ENCODE data around the gene CD34.

The CD34 gene

DNA sequence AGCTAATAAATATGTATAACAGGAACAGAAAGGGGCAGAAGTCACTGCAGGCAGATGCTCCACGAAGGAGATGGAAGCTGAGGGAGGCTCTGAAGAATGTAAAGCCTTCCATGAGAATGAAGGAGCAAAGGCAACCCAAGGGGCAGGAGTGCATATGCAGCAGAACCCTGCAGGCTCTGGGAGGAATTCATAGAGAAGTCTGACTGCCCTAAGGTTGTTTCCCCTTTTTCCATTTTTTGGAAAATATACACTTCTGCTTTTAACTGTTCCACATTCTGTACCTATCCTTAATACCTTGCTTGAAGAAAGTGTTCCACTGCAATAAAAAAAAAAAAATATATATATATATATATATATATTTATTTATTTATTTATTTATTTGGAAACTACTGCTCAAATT, 69.6 kb downstream of the CD34 start:
- no peak overlapping the region for H3K18ac ChIP-seq (ENCODE audit: low read length)
- no peak overlapping the region for H3K9ac ChIP-seq (ENCODE audit: low read length)
- no peak overlapping the region for H3K27ac ChIP-seq (ENCODE audit: low read depth, low read length)
- no peak overlapping the region for H3K4me3 ChIP-seq (ENCODE audit: low read depth, low read length)
- no peak overlapping the region for H3K23ac ChIP-seq (ENCODE audit: low read length)
- H2BK5ac ChIP-seq (ENCODE audit: low read depth, low read length, poor library complexity): no peak overlapping the region
- H3K36me3 ChIP-seq (ENCODE audit: control insufficient read depth in 1 of 2, insufficient read depth in 2 of 2, low read length in 2 of 2): no peaks in the 10 kb centered on the region
- no peak overlapping the region for H4K91ac ChIP-seq (ENCODE audit: low read depth, low read length)
- no peak for DNase-seq
- no peak overlapping the region for H2BK120ac ChIP-seq (ENCODE audit: insufficient read depth, low read length, poor library complexity)
- H3K9me3 ChIP-seq (ENCODE audit: insufficient read depth, low read depth, low read length): peaks cover 4% of the 10 kb centered on the region
- H2AK5ac ChIP-seq (ENCODE audit: low read length): no peak overlapping the region
- H2BK12ac ChIP-seq (ENCODE audit: low read length): no peak overlapping the region
- no peaks in the 10 kb centered on the region for H3K27me3 ChIP-seq (ENCODE audit: insufficient read depth, low read length)
- no peak overlapping the region for H3K4ac ChIP-seq (ENCODE audit: low read depth, low read length)
- H3K79me2 ChIP-seq (ENCODE audit: control insufficient read depth, insufficient read depth, low read length, poor library complexity): no peaks in the 10 kb centered on the region
- H4K12ac ChIP-seq (ENCODE audit: low read depth, low read length): no peak overlapping the region
- no peak overlapping the region for H3K14ac ChIP-seq (ENCODE audit: low read length)
- no peak overlapping the region for H4K8ac ChIP-seq (ENCODE audit: low read depth, low read length)
- no peak overlapping the region for H3K4me2 ChIP-seq (ENCODE audit: low read length)
- no peaks in the 10 kb centered on the region for H3K79me1 ChIP-seq (ENCODE audit: low read length)
- H2AFZ ChIP-seq (ENCODE audit: insufficient read depth, low read length, poor library complexity): no peak overlapping the region
- no peaks in the 10 kb centered on the region for H3K4me1 ChIP-seq (ENCODE audit: control insufficient read depth in 1 of 2, insufficient read depth in 2 of 2, low read length in 2 of 2)
- no CpG with 5 or more reads among the region's 1 CpG for WGBS (ENCODE audit: extremely low coverage, insufficient coverage, insufficient read length)

DNA sequence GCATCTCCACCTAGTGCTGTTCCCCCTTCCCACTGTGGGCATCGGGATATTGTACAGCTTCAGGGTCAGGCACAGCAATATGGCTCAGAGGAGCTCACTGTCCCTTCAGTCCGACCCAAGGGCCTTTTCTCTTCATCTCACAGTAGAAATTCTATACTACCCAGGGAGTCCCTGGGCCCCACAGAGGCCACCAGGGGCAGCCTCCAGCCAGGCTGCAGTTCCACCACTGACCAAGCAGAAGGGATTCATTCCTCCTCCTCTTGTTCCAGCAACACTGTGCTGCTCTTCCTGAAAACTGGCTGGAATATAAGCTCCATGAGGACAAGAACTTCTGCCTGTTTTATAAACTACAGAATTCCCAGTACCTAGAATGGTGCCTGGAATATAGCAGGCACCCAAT, 70.5 kb downstream of the CD34 start:
- H2AFZ ChIP-seq (ENCODE audit: insufficient read depth, low read length, poor library complexity): no peak overlapping the region
- H3K23ac ChIP-seq (ENCODE audit: low read length): peak overlapping the region; percentile 85
- H4K8ac ChIP-seq (ENCODE audit: low read depth, low read length): no peak overlapping the region
- H2BK120ac ChIP-seq (ENCODE audit: insufficient read depth, low read length, poor library complexity): no peak overlapping the region
- H3K4me2 ChIP-seq (ENCODE audit: low read length): no peak overlapping the region
- no peak overlapping the region for H3K14ac ChIP-seq (ENCODE audit: low read length)
- H3K9ac ChIP-seq (ENCODE audit: low read length): no peak overlapping the region
- H3K4ac ChIP-seq (ENCODE audit: low read depth, low read length): no peak overlapping the region
- H3K27ac ChIP-seq (ENCODE audit: low read depth, low read length): no peak overlapping the region
- H3K79me1 ChIP-seq (ENCODE audit: low read length): no peaks in the 10 kb centered on the region
- no peaks in the 10 kb centered on the region for H3K79me2 ChIP-seq (ENCODE audit: control insufficient read depth, insufficient read depth, low read length, poor library complexity)
- no peaks in the 10 kb centered on the region for H3K36me3 ChIP-seq (ENCODE audit: control insufficient read depth in 1 of 2, insufficient read depth in 2 of 2, low read length in 2 of 2)
- H4K12ac ChIP-seq (ENCODE audit: low read depth, low read length): no peak overlapping the region
- H3K27me3 ChIP-seq (ENCODE audit: insufficient read depth, low read length): no peaks in the 10 kb centered on the region
- H2BK5ac ChIP-seq (ENCODE audit: low read depth, low read length, poor library complexity): no peak overlapping the region
- H4K91ac ChIP-seq (ENCODE audit: low read depth, low read length): no peak overlapping the region
- no peak for DNase-seq
- H2AK5ac ChIP-seq (ENCODE audit: low read length): no peak overlapping the region
- peaks cover 4% of the 10 kb centered on the region for H3K9me3 ChIP-seq (ENCODE audit: insufficient read depth, low read depth, low read length)
- WGBS (ENCODE audit: extremely low coverage, insufficient coverage, insufficient read length): no CpG with 5 or more reads among the region's 2 CpGs
- no peak overlapping the region for H3K18ac ChIP-seq (ENCODE audit: low read length)
- no peak overlapping the region for H2BK12ac ChIP-seq (ENCODE audit: low read length)
- H3K4me1 ChIP-seq (ENCODE audit: control insufficient read depth in 1 of 2, insufficient read depth in 2 of 2, low read length in 2 of 2): no peaks in the 10 kb centered on the region
- H3K4me3 ChIP-seq (ENCODE audit: low read depth, low read length): no peak overlapping the region

DNA sequence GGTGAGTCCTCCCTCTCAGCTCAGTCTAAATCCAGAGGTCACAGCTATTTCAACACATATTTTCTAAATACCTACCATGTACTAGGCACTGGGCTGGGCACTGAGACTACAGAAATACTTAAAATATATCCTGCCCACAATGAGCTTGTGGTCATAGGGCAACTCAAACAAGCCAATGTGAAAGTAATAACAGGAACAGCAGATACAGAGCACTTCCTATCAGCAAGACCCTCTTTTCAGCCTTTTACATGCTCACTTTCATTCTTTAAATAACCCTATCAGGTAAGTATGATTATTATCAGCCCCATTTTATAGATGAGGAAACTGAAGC, 71.9 kb downstream of the CD34 start:
- no peaks in the 10 kb centered on the region for H3K79me2 ChIP-seq (ENCODE audit: control insufficient read depth, insufficient read depth, low read length, poor library complexity)
- H3K79me1 ChIP-seq (ENCODE audit: low read length): no peaks in the 10 kb centered on the region
- no peak overlapping the region for H2AK5ac ChIP-seq (ENCODE audit: low read length)
- H4K8ac ChIP-seq (ENCODE audit: low read depth, low read length): no peak overlapping the region
- H2BK12ac ChIP-seq (ENCODE audit: low read length): no peak overlapping the region
- no peak overlapping the region for H3K4ac ChIP-seq (ENCODE audit: low read depth, low read length)
- no peak overlapping the region for H2BK120ac ChIP-seq (ENCODE audit: insufficient read depth, low read length, poor library complexity)
- H3K27ac ChIP-seq (ENCODE audit: low read depth, low read length): no peak overlapping the region
- no peak overlapping the region for H3K4me2 ChIP-seq (ENCODE audit: low read length)
- no peak overlapping the region for H4K91ac ChIP-seq (ENCODE audit: low read depth, low read length)
- no peak overlapping the region for H3K18ac ChIP-seq (ENCODE audit: low read length)
- H2AFZ ChIP-seq (ENCODE audit: insufficient read depth, low read length, poor library complexity): no peak overlapping the region
- H4K12ac ChIP-seq (ENCODE audit: low read depth, low read length): no peak overlapping the region
- H3K14ac ChIP-seq (ENCODE audit: low read length): no peak overlapping the region
- no peaks in the 10 kb centered on the region for H3K4me1 ChIP-seq (ENCODE audit: control insufficient read depth in 1 of 2, insufficient read depth in 2 of 2, low read length in 2 of 2)
- no peaks in the 10 kb centered on the region for H3K27me3 ChIP-seq (ENCODE audit: insufficient read depth, low read length)
- no peak overlapping the region for H3K23ac ChIP-seq (ENCODE audit: low read length)
- no peak for DNase-seq
- H2BK5ac ChIP-seq (ENCODE audit: low read depth, low read length, poor library complexity): no peak overlapping the region
- no peak overlapping the region for H3K4me3 ChIP-seq (ENCODE audit: low read depth, low read length)
- peaks cover 2% of the 10 kb centered on the region for H3K9me3 ChIP-seq (ENCODE audit: insufficient read depth, low read depth, low read length)
- H3K9ac ChIP-seq (ENCODE audit: low read length): no peak overlapping the region
- no peaks in the 10 kb centered on the region for H3K36me3 ChIP-seq (ENCODE audit: control insufficient read depth in 1 of 2, insufficient read depth in 2 of 2, low read length in 2 of 2)

DNA sequence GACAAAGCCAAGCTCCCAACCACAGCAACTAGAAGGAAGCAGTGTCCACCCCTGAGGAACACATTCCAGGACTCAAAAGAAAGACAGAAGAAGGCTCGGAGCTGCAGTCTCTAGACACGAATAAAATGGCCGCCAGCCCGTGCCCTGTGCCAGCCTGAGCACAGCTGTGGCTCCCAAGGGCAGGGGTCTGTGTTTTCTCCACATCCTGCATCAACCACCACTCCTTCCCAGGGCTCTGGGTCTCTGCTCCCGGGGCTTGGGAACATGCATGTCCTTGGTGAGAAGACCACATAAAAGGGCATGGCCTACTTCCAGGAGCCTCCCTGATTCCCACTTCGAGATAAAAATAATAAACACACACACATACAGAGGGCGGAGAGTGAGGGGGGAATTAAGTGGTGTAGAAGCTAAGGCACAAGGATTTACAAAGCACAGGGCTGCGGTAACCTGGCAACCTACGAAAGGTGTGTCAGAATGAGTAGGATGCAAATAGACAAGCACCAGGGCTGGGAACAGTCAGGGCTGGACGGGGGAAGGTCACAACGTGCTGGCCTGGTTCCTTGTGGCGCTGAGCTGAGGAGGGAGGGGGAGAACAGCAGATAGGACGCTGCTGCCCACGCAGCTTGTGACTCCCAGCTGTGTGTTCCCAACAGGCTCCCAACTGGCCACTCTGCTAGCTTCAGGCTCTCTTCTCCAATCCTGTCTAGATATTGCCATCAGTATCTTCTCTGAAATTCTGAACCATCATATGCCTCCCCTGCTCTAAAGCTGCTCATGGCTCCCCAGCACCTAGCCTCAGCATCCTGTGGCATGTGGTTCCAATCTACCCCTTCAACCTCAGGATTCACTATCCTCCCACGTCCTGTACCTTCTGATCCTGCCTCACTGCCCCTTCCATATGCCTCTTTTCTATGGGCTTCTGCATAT, 72.5 kb downstream of the CD34 start:
- no peak overlapping the region for H3K4ac ChIP-seq (ENCODE audit: low read depth, low read length)
- no peak overlapping the region for H2BK5ac ChIP-seq (ENCODE audit: low read depth, low read length, poor library complexity)
- H3K36me3 ChIP-seq (ENCODE audit: control insufficient read depth in 1 of 2, insufficient read depth in 2 of 2, low read length in 2 of 2): no peaks in the 10 kb centered on the region
- H3K79me2 ChIP-seq (ENCODE audit: control insufficient read depth, insufficient read depth, low read length, poor library complexity): no peaks in the 10 kb centered on the region
- H3K4me3 ChIP-seq (ENCODE audit: low read depth, low read length): no peak overlapping the region
- no peak overlapping the region for H3K18ac ChIP-seq (ENCODE audit: low read length)
- no peak overlapping the region for H4K12ac ChIP-seq (ENCODE audit: low read depth, low read length)
- no peak overlapping the region for H3K27ac ChIP-seq (ENCODE audit: low read depth, low read length)
- no peak overlapping the region for H3K9ac ChIP-seq (ENCODE audit: low read length)
- no peak overlapping the region for H3K4me2 ChIP-seq (ENCODE audit: low read length)
- H2AK5ac ChIP-seq (ENCODE audit: low read length): no peak overlapping the region
- H3K4me1 ChIP-seq (ENCODE audit: control insufficient read depth in 1 of 2, insufficient read depth in 2 of 2, low read length in 2 of 2): no peaks in the 10 kb centered on the region
- H3K27me3 ChIP-seq (ENCODE audit: insufficient read depth, low read length): no peaks in the 10 kb centered on the region
- DNase-seq: no peak
- H3K79me1 ChIP-seq (ENCODE audit: low read length): no peaks in the 10 kb centered on the region
- H4K91ac ChIP-seq (ENCODE audit: low read depth, low read length): no peak overlapping the region
- no peak overlapping the region for H4K8ac ChIP-seq (ENCODE audit: low read depth, low read length)
- H3K23ac ChIP-seq (ENCODE audit: low read length): no peak overlapping the region
- no peak overlapping the region for H2BK120ac ChIP-seq (ENCODE audit: insufficient read depth, low read length, poor library complexity)
- no peak overlapping the region for H2BK12ac ChIP-seq (ENCODE audit: low read length)
- no CpG with 5 or more reads among the region's 15 CpGs for WGBS (ENCODE audit: extremely low coverage, insufficient coverage, insufficient read length)
- H2AFZ ChIP-seq (ENCODE audit: insufficient read depth, low read length, poor library complexity): no peak overlapping the region
- peaks cover 2% of the 10 kb centered on the region for H3K9me3 ChIP-seq (ENCODE audit: insufficient read depth, low read depth, low read length)
- H3K14ac ChIP-seq (ENCODE audit: low read length): no peak overlapping the region

All from trophoblast cell (in vitro differentiated cells and primary cell).